GM21528 (cell line): ENCODE results near the gene HTR3A.
"Not testable (repeated sequence)": the region's sequence is repeated elsewhere in the genome, so short reads cannot be mapped to it uniquely, and the experiment has no call there.

ENCODE experiments used
- ATAC-seq: cut with Tn5 transposase; IDR thresholded peaks from one replicate; pipeline ENCODE4 v1.9.1; 2021; ENCODE audit warnings: mild to moderate bottlenecking, moderate library complexity; ENCODE audit not compliant: unreplicated experiment, low FRiP score

The HTR3A gene

DNA sequence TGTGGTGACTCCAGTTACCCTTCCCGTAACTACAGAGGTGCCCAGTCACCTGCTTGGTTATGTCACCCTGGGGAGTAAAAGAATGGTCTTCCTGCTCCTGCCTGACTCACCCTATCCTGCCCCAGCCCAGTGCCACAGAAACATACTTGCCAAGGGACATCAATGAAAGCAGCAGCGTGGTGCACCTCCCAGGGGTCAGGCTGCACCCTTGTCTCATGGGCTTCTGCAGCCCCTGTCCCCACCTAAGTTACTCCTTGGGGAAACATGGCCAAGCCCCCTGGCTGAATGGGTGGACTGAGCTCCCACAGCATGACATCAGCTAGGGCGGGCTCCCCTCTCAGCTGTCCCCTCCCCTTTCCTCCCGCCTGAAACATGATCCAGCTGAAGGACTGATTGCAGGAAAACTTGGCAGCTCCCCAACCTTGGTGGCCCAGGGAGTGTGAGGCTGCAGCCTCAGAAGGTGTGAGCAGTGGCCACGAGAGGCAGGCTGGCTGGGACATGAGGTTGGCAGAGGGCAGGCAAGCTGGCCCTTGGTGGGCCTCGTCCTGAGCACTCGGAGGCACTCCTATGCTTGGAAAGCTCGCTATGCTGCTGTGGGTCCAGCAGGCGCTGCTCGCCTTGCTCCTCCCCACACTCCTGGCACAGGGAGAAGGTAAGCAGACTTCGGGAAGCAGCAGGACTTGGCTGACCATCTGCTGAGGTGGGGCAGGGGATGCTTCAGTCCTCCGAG lies at the start of gene HTR3A:
TSS of gene HTR3A (plus strand) at position 368 of the 730 bp plus-strand sequence. CDS start at position 586, 218 bp downstream.
- no peak for ATAC-seq

DNA sequence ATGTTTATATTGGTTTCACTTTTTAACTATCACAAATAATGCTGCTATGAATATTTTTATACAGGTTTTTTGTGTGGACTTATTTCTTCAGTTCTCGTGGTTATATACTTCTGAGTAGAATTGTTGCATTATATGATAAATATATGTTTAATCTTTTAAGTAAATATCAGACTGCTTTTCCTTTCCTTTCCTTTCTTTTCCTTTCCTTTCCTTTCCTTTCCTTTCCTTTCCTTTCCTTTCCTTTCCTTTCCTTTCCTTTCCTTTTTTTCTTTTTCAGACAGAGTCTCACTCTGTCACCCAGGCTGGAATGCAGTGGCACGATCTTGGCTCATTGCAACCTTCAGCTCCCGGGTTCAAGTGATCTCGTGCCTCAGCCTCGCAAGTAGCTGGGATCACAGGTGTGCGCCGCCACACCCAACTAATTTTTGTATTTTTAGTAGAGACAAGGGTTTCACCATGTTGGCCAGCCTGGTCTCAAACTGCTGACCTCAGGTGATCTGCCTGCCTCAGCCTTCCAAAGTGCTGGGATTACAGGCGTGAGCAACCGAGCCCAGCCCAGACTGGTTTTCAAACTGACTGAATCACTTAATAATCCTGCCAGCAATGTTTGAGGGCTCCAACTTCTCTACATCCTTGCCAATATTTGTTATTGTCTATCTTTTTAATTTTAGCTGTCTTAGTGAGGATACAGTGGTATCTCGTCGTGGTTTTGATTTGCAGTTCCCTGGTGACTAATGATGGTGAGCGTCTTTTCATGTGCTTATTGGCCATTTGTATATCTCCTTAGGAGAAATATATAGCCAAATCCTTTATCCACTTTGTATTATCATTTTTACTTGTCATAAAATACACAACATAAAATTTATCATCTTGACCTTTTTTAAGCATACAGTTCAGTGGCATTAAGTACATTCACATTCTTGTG lies 48.4 kb upstream of the HTR3A start:
- ATAC-seq, result no peak

- ATAC-seq, result no peak
Observed at GRCh38 chr11:113928311-113928710, 46.6 kb upstream of the HTR3A start.

GRCh38 chr11:113932788-113933187 lies 42.1 kb upstream of the HTR3A start:
- no peak for ATAC-seq

DNA sequence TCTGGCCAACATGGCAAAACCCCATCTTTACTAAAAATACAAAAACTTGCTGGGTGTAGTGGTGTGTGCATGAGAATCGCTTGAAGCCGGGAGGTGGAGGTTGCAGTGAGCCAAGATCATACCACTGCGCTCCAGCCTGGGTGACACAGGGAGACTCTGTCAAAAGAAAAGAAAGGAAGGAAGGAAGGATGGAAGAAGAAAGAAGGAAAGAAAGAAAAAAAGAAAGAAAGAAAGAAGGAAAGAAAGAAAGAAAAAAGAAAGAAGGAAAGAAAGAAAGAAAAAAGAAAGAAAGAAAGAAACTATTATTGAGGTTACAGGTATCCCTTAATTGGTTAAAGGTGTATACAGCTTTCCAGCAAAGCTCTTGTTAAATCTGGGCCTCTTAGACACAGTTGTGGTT lies 40.7 kb upstream of the HTR3A start:
- ATAC-seq, result not testable (repeated sequence)

- no peak for ATAC-seq
Observed at GRCh38 chr11:113934761-113935160, 40.1 kb upstream of the HTR3A start.

- ATAC-seq, result no peak
Observed at GRCh38 chr11:113935858-113936257, 39.0 kb upstream of the HTR3A start.

- no peak for ATAC-seq
Observed at GRCh38 chr11:113937918-113938317, 37.0 kb upstream of the HTR3A start.

GRCh38 chr11:113942256-113942655 lies 32.7 kb upstream of the HTR3A start:
- no peak for ATAC-seq

GRCh38 chr11:113946162-113946561 lies 28.7 kb upstream of the HTR3A start:
- not testable (repeated sequence) for ATAC-seq

DNA sequence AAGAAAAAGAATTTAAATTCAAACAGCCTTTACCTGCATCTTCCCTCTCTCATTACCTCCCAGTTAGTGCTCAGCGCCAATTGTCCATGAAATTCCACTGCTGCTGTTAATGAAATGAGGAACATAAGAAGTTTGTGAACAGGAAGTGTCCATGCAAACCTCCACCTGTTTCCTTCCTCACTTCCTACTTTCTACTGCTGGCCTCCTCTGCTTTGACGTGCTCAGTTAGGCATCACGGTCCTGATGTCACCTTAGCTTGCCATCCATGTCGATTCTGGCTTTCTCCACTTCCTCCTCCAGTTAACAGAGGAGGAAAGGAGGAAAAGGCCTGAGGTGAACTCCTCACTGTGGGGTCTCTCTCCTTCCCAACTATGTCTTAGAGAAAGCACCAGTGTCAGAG lies 26.9 kb upstream of the HTR3A start:
- no peak for ATAC-seq

GRCh38 chr11:113949891-113950290 lies 25.0 kb upstream of the HTR3A start:
- no peak for ATAC-seq

DNA sequence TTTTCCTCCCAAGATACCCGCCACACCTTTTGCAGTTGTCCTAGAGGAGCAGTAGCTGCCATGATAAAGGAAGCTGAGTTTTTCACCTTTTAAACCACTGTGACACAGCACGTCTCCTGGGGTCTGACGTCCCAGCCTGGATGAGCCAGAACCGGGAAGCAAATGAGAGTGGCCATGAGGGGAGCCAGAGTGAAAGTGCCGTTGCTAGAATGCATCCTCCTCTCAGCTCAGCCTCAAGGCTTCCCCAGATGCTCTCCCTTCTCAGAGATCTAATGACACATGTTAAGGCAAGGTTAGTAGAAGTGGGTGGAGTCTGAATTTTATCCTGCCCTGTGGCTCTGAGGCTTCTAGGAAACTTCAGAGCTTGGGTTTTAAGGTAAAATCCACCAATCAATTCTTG lies 23.4 kb upstream of the HTR3A start:
- ATAC-seq, result no peak

DNA sequence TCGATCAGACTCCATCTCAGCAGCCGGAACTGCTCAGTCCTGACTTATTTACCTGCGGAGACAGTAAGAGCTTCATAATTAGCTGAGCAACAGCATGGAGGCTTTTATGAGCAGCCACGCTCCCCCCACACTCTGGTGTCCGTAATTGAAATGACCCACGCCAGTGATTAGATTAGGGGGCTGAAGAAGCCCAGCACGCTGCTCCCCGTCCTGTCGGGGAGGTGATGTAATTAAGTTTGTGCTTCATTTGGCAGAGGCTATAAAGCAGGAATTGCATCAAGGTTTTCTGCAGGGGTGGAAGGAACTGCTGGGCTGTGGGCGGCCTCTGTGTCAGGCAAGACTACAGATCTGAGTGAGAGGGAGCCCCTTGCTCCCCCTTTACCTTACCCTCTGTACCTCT lies 22.8 kb upstream of the HTR3A start:
- no peak for ATAC-seq

GRCh38 chr11:113952588-113952987 lies 22.3 kb upstream of the HTR3A start:
- no peak for ATAC-seq

- ATAC-seq, result no peak
Observed at GRCh38 chr11:113954235-113954634, 20.7 kb upstream of the HTR3A start.

- no peak for ATAC-seq
Observed at GRCh38 chr11:113956986-113957385, 17.9 kb upstream of the HTR3A start.

DNA sequence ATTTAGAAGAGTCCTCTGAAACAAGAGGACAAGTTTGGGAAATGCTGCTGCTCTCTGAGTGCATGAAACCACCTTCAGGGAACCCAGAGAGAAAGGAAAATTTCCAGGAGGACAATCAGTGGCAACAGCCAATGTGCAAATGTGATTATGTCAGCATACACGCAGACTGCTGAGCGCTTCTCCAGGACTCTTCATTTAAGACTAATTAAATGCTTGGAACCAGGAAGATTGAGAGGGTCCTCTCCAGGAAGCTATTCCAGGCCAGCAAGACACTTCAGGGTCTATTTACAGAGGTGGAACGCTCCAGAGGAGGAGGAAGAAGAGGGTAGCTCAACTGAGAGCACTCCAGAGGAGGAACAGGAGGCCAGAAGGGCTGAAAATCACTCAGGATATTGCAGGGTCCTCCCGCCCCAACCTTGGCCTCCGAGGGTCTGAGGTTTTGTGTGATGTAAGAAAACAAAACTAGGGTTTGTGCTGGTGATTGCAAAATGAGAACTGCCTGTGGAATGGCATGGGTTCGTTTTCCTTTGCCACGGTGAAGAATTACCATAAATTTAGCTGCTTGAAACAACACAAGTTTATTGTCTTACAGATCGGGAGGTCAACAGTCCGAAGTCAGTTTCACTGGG lies 14.1 kb upstream of the HTR3A start:
- no peak for ATAC-seq

- no peak for ATAC-seq
Observed at GRCh38 chr11:113967361-113967760, 7.5 kb upstream of the HTR3A start.

DNA sequence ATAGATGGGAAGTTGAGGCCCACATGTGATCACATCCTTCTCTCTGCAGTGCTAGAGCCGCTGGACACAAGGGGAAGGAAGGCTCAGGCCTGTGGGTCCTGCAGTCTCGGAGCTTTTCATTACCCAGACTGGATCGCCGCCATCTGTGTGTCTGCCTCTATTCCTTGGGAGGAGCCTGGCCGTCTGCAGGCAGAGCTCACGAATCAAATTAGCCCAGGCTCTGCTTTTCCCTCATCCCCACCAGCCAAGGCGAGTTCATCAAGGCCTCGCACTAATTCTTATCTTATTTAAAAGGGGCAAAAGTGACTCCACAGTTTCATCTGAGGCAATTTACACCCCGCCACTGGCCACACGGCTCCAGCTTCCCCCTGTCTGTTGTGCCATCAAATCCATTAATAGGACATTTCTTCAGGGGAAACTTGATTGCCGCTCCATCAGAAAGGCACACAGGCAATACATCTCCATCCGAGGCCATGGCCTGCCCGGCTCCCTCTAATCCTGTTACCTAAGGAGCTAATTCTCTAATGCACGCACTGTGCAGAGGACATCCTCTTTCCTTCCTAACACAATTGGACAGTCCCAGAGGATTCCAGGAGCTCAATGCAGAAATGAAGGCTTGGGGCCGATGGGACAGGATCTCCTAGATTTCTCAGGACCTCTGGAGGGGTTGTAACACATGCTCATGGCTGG lies 3.3 kb upstream of the HTR3A start:
- ATAC-seq, result no peak

DNA sequence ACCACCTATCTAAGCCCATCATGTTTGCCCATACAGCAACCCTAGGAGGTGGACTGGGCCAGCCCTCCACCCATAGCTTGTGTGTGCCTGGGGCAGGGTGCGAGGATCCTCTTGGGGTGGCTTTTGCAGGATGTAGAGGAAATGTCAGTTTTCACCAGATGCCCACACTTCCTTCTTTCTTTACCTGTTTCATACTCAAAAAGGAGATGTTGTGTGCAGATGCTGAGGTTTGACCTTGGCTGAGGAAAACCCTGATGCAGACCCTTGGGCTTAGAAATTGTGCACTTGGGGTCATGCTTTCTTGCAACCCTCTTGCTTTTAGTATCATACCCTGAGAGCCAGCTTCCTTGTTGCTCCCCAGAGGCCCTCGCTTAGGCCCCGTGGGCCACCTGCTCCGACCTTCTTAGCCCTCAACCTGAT lies 2.2 kb downstream of the HTR3A start:
- no peak for ATAC-seq
